ENCODE data around the gene CCDC39. TPM values are rescaled to one million over a fixed set of nuclear protein-coding genes. Genes with fewer than 3 reads are reported as not detected.
"Not testable (repeated sequence)": the region's sequence is repeated elsewhere in the genome, so short reads cannot be mapped to it uniquely, and the experiment has no call there.

The CCDC39 gene
- polyA plus RNA-seq, 1 of the 3 experiments (the other 2 are of a cell fraction): not detected

DNA sequence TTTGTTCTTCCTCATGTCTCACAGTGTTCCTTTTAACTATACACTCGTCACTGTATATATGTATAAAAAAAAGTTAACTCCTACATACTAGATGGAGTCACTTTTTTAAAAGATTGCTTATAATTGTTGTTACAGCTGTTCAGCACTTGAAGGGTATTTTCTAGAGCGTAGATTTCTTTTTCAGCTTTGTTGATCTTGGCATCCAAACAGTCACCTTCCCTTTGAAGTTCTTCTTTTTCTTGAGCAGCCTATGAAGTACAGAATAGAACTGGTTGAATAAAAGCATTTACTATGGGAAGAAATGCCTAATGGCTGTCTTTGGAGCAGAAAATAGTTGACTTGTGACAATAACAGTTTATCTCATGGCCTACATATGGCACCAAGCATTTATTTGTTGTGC, 59.6 kb downstream of the CCDC39 start:
- no peak overlapping the region for H3K4me3 ChIP-seq (ENCODE audit: low read depth in 2 of 2, low read length in 1 of 2)
- no peaks in the 10 kb centered on the region for H3K4me1 ChIP-seq (ENCODE audit: control insufficient read depth in 1 of 2, insufficient read depth in 2 of 2, low read depth in 1 of 2, low read length in 1 of 2)
- H3K9me3 ChIP-seq: no peaks in the 10 kb centered on the region
- no peak for TF ChIP-seq TAF1 (IDR thresholded peaks at IDR 0.05; ENCODE audit: borderline replicate concordance, low read depth, low read length)
- no peak for TF ChIP-seq YY1 (IDR thresholded peaks at IDR 0.05; ENCODE audit: low read depth)
- no peak for TF ChIP-seq GATA2 (CRISPR knock-in tag; IDR thresholded peaks at IDR 0.05)
- no peak for TF ChIP-seq MXI1 (IDR thresholded peaks at IDR 0.05; ENCODE audit: low read depth, low read length)
- TF ChIP-seq RCOR1 (IDR thresholded peaks at IDR 0.05; ENCODE audit: low read length): no peak
- no peak for TF ChIP-seq NFIC (IDR thresholded peaks at IDR 0.05; ENCODE audit: borderline replicate concordance)
- TF ChIP-seq, protein P1, sequence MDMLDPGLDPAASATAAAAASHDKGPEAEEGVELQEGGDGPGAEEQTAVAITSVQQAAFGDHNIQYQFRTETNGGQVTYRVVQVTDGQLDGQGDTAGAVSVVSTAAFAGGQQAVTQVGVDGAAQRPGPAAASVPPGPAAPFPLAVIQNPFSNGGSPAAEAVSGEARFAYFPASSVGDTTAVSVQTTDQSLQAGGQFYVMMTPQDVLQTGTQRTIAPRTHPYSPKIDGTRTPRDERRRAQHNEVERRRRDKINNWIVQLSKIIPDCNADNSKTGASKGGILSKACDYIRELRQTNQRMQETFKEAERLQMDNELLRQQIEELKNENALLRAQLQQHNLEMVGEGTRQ (IDR thresholded peaks at IDR 0.05; ENCODE audit: borderline replicate concordance, low read depth, low read length): no peak
- TF ChIP-seq FOXM1 (IDR thresholded peaks at IDR 0.05; ENCODE audit: low read depth): no peak
- no peak for TF ChIP-seq JUND (IDR thresholded peaks at IDR 0.05)
- no peak for TF ChIP-seq GABPA (IDR thresholded peaks at IDR 0.05; ENCODE audit: low read depth)
- TF ChIP-seq, protein P2, sequence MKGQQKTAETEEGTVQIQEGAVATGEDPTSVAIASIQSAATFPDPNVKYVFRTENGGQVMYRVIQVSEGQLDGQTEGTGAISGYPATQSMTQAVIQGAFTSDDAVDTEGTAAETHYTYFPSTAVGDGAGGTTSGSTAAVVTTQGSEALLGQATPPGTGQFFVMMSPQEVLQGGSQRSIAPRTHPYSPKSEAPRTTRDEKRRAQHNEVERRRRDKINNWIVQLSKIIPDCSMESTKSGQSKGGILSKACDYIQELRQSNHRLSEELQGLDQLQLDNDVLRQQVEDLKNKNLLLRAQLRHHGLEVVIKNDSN (IDR thresholded peaks at IDR 0.05; ENCODE audit: borderline replicate concordance, low read depth): no peak
- no peak for TF ChIP-seq MAX (IDR thresholded peaks at IDR 0.05; ENCODE audit: low read depth)
- TF ChIP-seq RAD21 (IDR thresholded peaks at IDR 0.05; ENCODE audit: low read length): no peak
- no peaks in the 10 kb centered on the region for H3K79me2 ChIP-seq (ENCODE audit: insufficient read depth)
- DNase-seq: no peak
- H3K9ac ChIP-seq: no peak overlapping the region
- no peak overlapping the region for H2AFZ ChIP-seq (ENCODE audit: low read depth)
- H3K27ac ChIP-seq (ENCODE audit: low read depth in 2 of 2, low read length in 1 of 2): no peak overlapping the region
- H3K9me2 ChIP-seq: no peaks in the 10 kb centered on the region
- WGBS (ENCODE audit: low lambda C conversion rate): 99% methylated on average over 2 of the region's 2 CpGs
- ChIA-PET CTCF (no interaction called here), POLR2A (no interaction called here)
- H3F3A ChIP-seq (replicated peaks; ENCODE audit: insufficient read depth): peaks cover 4% of the 10 kb centered on the region
- H4K20me1 ChIP-seq (ENCODE audit: insufficient read depth): no peaks in the 10 kb centered on the region
- peaks cover 10 to 33% of the 10 kb centered on the region in 2 experiments for H3K36me3 ChIP-seq (replicated peaks in 1 of 2; ENCODE audit: control insufficient read depth in 1 of 2, insufficient read depth in 2 of 2, low read length in 1 of 2)
- H3K4me2 ChIP-seq: no peak overlapping the region
- no peaks in the 10 kb centered on the region for H3K27me3 ChIP-seq (ENCODE audit: insufficient read depth)

GRCh38 chr3:180618563-180618962, 60.7 kb downstream of the CCDC39 start:
- H3K27me3 ChIP-seq (ENCODE audit: insufficient read depth); CTCF ChIA-PET; H3K27ac ChIP-seq (ENCODE audit: low read depth in 2 of 2, low read length in 1 of 2); DNase-seq; H3K9ac ChIP-seq; POLR2A ChIA-PET; H3K9me3 ChIP-seq; H3K4me1 ChIP-seq (ENCODE audit: control insufficient read depth in 1 of 2, insufficient read depth in 2 of 2, low read depth in 1 of 2, low read length in 1 of 2); H3K9me2 ChIP-seq; H3F3A ChIP-seq (replicated peaks; ENCODE audit: insufficient read depth); H3K79me2 ChIP-seq (ENCODE audit: insufficient read depth); H2AFZ ChIP-seq (ENCODE audit: low read depth); H3K4me3 ChIP-seq (ENCODE audit: low read depth in 2 of 2, low read length in 1 of 2); H3K4me2 ChIP-seq; H4K20me1 ChIP-seq (ENCODE audit: insufficient read depth): not testable (repeated sequence)
- 96% methylated on average over 2 of the region's 2 CpGs for WGBS (ENCODE audit: low lambda C conversion rate)
- H3K36me3 ChIP-seq (replicated peaks in 1 of 2; ENCODE audit: control insufficient read depth in 1 of 2, insufficient read depth in 2 of 2, low read length in 1 of 2): peaks cover 22 to 42% of the 10 kb centered on the region in 2 experiments
